C1 segment of cervical spinal cord (tissue), 14 donors: ENCODE results near the gene RXRA.

Experiments used
- DNase-seq, 14 donors: peaks; one replicate each; lab custom pipeline; 2025; lab: John Stamatoyannopoulos, UW

RXRA gene

GRCh38 chr9:134366223-134367031, 40.2 kb downstream of the RXRA start:
- DNase-seq: peak in 13 of 14 donors; percentile 45 to 89 (median 84)

GRCh38 chr9:134367061-134367460, 40.8 kb downstream of the RXRA start:
- DNase-seq: no peak

GRCh38 chr9:134367791-134368490, 41.7 kb downstream of the RXRA start:
- no peak for DNase-seq

DNA sequence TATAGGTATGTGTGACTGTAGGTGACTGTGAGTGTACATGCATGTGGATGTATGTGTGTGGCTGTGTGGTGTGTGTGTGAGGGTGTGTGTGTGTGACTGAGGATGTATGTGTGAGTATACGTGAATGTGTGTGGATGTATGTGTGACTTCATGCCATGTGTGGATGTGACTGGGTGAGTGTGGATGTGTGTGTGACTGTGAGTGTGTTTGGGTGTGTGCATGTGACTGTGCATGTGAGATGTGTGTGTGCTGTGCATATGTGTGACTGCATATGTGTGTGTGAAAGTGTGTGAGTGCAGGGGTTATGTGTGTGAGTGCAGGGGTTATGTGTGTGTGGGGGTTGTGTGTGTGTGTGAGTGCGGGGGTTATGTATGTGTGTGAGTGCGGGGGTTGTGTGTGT, 42.3 kb downstream of the RXRA start:
- DNase-seq: no peak

GRCh38 chr9:134369416-134370212, 43.4 kb downstream of the RXRA start:
- DNase-seq: no peak

DNA sequence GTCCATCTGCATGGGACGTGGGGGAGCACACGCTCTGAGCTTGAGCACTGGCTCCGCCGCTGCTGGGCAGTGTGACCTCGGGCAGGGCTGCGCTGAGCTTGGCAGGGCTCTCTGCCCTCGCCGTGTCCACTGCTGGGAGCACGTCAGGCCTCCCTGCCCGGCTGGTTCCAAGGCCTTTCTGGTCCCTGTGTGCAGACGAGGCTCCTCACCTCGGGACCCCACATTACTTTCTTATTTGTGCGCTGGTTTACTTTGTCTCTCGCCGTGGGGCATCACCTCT, 43.9 kb downstream of the RXRA start:
- DNase-seq: peak in 3 of 14 donors; percentile 21 to 23 (median 21)

GRCh38 chr9:134370638-134371037, 44.4 kb downstream of the RXRA start:
- DNase-seq: no peak

- peak in 9 of 14 donors; percentile 20 to 79 (median 46) for DNase-seq
These were observed 45.5 kb downstream of the RXRA start for GRCh38 chr9:134371731-134372130.

DNA sequence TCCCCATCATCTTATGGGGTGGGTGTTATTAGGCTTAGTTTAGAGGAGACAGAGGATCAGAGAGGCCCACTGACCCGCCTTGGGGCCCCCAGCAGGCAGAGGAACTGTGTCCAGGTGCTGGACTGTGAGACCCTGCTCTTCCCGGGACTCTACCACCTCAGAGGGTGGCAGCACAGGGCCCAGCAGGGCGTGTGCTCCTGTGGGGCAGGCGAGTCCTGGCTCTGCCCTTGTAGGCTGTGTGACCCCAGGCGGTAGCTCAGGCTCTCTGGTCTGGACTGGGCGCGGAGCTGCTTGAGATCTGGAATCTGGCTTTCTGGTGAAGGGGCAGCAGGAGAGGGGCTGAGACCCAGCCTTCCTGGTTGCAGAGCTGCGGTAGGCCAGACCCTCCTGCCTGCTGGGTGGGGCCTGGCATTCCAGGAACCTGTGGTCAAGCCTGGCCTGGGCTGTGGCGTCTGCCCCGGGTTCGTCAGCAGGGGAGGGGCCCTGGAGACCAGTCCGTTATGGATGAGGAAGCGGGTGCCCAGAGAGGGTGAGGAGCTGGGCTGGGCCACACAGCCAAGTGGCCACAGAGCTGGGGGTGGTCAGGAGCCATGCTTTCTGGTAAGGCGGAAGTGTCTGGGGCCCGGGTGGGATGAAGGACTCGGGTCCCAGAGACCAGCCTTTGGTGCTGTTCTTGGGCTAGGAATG, 46.5 kb downstream of the RXRA start:
- no peak for DNase-seq

- DNase-seq: no peak
These were observed 47.0 kb downstream of the RXRA start for GRCh38 chr9:134373269-134373668.

DNA sequence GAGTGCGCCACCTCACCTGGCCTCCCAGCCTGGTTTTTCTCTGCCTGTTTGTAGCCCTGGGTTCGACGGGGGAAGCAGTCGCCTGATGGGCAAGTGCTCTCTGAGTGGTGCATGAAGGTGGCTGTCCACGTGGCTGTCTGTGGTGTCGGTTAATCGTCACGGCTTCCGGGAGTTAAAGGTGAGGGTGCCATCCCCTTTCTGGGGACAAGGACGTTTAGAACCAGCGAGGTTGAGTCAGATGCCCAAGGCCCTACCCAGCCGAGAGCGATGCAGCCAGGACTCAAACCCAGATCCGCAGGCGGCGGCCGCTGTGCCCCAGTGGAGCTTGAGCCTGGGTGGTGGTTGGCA, 47.7 kb downstream of the RXRA start:
- peak in 1 of 14 donors; percentile 39 for DNase-seq

DNA sequence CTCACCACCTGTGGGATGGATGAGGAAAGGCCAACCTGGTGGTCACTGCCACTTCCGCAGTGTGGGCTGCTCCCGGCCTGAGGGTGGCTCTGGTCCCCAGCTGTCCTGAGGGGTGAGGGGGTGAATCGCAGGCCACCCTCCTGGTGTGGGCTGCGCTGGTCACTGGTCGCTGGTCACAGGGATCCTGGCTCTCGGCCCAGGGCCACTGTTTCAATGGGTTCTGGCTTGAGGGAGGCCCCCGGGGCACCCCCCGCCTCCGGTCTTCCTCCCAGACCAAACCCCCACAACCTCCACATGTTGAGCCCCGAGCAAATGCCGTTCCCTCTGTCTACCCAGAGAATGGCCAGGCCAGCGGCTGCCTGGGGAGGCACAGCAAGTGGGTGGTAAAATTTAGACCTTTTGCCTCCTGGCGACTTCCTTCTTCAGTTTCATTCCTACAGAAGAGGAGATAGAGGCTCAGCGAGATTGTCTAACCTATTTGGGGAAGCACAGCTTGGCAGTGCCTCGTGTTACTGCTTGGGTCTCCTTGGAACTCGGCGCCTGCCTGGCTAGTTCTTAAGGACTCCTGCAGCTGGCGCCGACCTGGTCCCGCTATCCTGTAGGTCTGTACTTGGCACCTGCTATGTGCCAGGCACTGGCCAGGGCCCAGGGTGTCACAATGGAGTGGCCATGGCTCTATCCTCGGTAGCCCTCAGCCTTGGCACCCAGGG, 48.2 kb downstream of the RXRA start:
- peak in 8 of 14 donors; percentile 25 to 70 (median 56) for DNase-seq

- peak in 6 of 14 donors; percentile 45 to 82 (median 58) for DNase-seq
These were observed 48.7 kb downstream of the RXRA start for GRCh38 chr9:134375011-134375390.

- peak in 6 of 14 donors; percentile 33 to 82 (median 64) for DNase-seq
These were observed 49.5 kb downstream of the RXRA start for GRCh38 chr9:134375430-134376385.

- peak in 8 of 14 donors; percentile 26 to 57 (median 31) for DNase-seq
These were observed 50.3 kb downstream of the RXRA start for GRCh38 chr9:134376386-134377142.

DNA sequence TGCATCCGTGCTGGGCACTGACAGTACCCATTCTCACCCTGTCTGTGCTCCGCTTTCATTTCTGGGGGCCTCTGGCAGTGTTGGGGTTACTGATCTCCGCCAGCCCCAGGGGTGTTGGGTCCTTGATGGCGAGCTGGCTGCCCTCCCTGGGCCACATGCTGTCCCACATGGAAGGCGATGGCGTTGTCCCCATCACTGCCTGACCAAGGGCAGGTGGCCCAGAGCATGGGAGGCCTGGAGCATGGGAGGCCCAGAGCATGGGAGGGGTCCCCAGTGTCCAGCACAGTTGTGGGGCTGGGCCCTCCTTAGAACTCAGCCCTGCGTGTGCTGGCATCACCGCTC, 50.9 kb downstream of the RXRA start:
- DNase-seq: no peak

GRCh38 chr9:134377976-134378375, 51.7 kb downstream of the RXRA start:
- peak in 8 of 14 donors; percentile 18 to 60 (median 36) for DNase-seq

GRCh38 chr9:134378901-134379338, 52.7 kb downstream of the RXRA start:
- peak in 9 of 14 donors; percentile 23 to 63 (median 38) for DNase-seq

GRCh38 chr9:134379831-134380365, 53.6 kb downstream of the RXRA start:
- no peak for DNase-seq
